ENCODE data around the gene UBAP2. TPM values are rescaled to one million over a fixed set of nuclear protein-coding genes. Genes with fewer than 3 reads are reported as not detected.

The UBAP2 gene
- total RNA-seq, 1 donor from 2014 or later = 73.3 TPM

GRCh38 chr9:33939924-33940874 lies 108.5 kb downstream of the UBAP2 start:
- Mint-ChIP-seq H3K27me3 (ENCODE audit: low read depth, unreplicated experiment) (no peaks in the 10 kb centered on the region), H3K27ac (ENCODE audit: unreplicated experiment) (no peak overlapping the region), H3K9me3 (ENCODE audit: unreplicated experiment) (no peaks in the 10 kb centered on the region), H3K4me1 (ENCODE audit: low read depth, unreplicated experiment) (peaks cover 23% of the 10 kb centered on the region), H3K36me3 (ENCODE audit: low read depth, unreplicated experiment) (peaks cover 32% of the 10 kb centered on the region), H3K4me3 (ENCODE audit: unreplicated experiment) (no peak overlapping the region)
- peaks cover 8% of the 10 kb centered on the region for H3K4me1 ChIP-seq (ENCODE audit: insufficient read depth, low read length)
- H3K27ac ChIP-seq (ENCODE audit: low read depth, low read length) = no peak overlapping the region
- DNase-seq (ENCODE audit: low read depth) (no peak), FAIRE-seq (no peak)
- TF ChIP-seq CTCF (IDR thresholded peaks at IDR 0.05; ENCODE audit: insufficient read depth, low read depth, low read length) = no peak
- no peak for TF ChIP-seq EZH2 (IDR thresholded peaks at IDR 0.05; ENCODE audit: insufficient read depth, low read length)
- H3K27me3 ChIP-seq (ENCODE audit: insufficient read depth, low read length) = no peaks in the 10 kb centered on the region
- H3K4me3 ChIP-seq (ENCODE audit: insufficient read depth, low read depth, low read length) = no peak overlapping the region
- H4K20me1 ChIP-seq (ENCODE audit: insufficient read depth, low read length) = peaks cover 6% of the 10 kb centered on the region
- no peak overlapping the region for H3K9ac ChIP-seq (ENCODE audit: low read length)
- no peaks in the 10 kb centered on the region for H3K9me3 ChIP-seq (ENCODE audit: insufficient read depth, low read depth, low read length)
- H3K79me2 ChIP-seq (ENCODE audit: insufficient read depth, low read length) = peaks cover 13% of the 10 kb centered on the region
- no peak overlapping the region for H2AFZ ChIP-seq (ENCODE audit: low read depth, low read length)
- H3K4me2 ChIP-seq (ENCODE audit: low read length) = no peak overlapping the region
- peaks cover 27% of the 10 kb centered on the region for H3K36me3 ChIP-seq (ENCODE audit: insufficient read depth, low read length)

- no peak for FAIRE-seq
Observed at GRCh38 chr9:33934188-33934878, 114.4 kb downstream of the UBAP2 start.

More at GRCh38 chr9:33934188-33934878, 114.4 kb downstream of the UBAP2 start:
- H3K9me3 Mint-ChIP-seq (ENCODE audit: unreplicated experiment) = no peaks in the 10 kb centered on the region
- no peak overlapping the region for H3K4me2 ChIP-seq (ENCODE audit: low read length)
- TF ChIP-seq CTCF (IDR thresholded peaks at IDR 0.05; ENCODE audit: insufficient read depth, low read depth, low read length) (no peak), EZH2 (IDR thresholded peaks at IDR 0.05; ENCODE audit: insufficient read depth, low read length) (no peak)
- H3K36me3 ChIP-seq (ENCODE audit: insufficient read depth, low read length) = peaks cover 42% of the 10 kb centered on the region
- no peaks in the 10 kb centered on the region for H3K27me3 Mint-ChIP-seq (ENCODE audit: low read depth, unreplicated experiment)
- peaks cover 9% of the 10 kb centered on the region for H3K4me1 Mint-ChIP-seq (ENCODE audit: low read depth, unreplicated experiment)
- H3K27me3 ChIP-seq (ENCODE audit: insufficient read depth, low read length) = no peaks in the 10 kb centered on the region
- no peak for DNase-seq (ENCODE audit: low read depth)
- no peaks in the 10 kb centered on the region for H3K4me1 ChIP-seq (ENCODE audit: insufficient read depth, low read length)
- H3K79me2 ChIP-seq (ENCODE audit: insufficient read depth, low read length) = peaks cover 10% of the 10 kb centered on the region
- H3K4me3 ChIP-seq (ENCODE audit: insufficient read depth, low read depth, low read length) = no peak overlapping the region
- no peak overlapping the region for H3K27ac Mint-ChIP-seq (ENCODE audit: unreplicated experiment)
- H3K27ac ChIP-seq (ENCODE audit: low read depth, low read length) = no peak overlapping the region
- peaks cover 43% of the 10 kb centered on the region for H3K36me3 Mint-ChIP-seq (ENCODE audit: low read depth, unreplicated experiment)
- no peaks in the 10 kb centered on the region for H3K9me3 ChIP-seq (ENCODE audit: insufficient read depth, low read depth, low read length)
- no peak overlapping the region for H2AFZ ChIP-seq (ENCODE audit: low read depth, low read length)
- no peak overlapping the region for H3K4me3 Mint-ChIP-seq (ENCODE audit: unreplicated experiment)
- H3K9ac ChIP-seq (ENCODE audit: low read length) = no peak overlapping the region
- H4K20me1 ChIP-seq (ENCODE audit: insufficient read depth, low read length) = peaks cover 28% of the 10 kb centered on the region

Data from astrocyte (in vitro differentiated cells and primary cell).